GM19025 (cell line): Measurements from ENCODE around the gene USP38.
"Not testable (repeated sequence)": the region's sequence is repeated elsewhere in the genome, so short reads cannot be mapped to it uniquely, and the experiment has no call there.

Experiments
- ATAC-seq: cut with Tn5 transposase; IDR thresholded peaks from one replicate; pipeline ENCODE4 v1.9.1; 2021; ENCODE audit warnings: mild to moderate bottlenecking, low read depth, moderate library complexity; ENCODE audit not compliant: unreplicated experiment

The USP38 gene

DNA sequence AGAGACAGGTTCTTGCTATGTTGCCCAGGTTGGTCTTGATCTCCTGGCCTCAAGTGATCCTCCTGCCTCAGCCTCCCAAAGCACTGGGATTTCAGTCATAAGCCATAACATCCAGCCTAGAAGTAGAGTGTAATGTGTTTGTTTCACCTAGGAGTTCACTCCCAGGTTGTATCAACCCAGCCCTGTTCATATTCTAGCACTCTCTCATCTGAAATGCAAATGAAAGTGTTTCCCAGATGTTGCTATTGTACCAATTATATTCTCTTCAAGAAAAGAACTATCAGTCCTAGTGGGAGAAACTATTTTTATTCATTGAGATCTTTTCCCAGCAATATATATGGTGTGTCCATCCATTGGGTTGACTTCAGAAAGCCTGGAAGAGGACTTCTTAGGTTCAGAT is 72.6 kb downstream of the USP38 start:
- no peak for ATAC-seq

DNA sequence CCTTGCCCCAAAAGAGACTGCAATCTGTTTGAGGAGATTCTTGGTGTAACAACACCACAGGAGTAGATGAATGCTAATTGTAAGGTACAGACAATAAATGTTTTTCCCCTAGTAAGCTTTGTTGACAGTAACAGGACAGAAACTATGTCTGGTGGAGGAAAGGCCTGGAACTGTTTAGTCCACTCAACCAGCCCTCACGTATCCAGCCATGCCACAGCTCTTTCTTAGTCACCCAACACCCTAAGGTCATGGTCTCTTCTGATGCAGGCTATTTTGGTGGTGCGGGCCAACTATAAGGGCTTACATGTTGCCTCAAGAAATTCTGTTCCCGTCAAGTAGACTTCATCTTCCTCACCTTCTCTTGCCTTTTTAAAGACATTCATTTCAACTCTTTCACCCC is 76.0 kb downstream of the USP38 start:
- no peak for ATAC-seq

DNA sequence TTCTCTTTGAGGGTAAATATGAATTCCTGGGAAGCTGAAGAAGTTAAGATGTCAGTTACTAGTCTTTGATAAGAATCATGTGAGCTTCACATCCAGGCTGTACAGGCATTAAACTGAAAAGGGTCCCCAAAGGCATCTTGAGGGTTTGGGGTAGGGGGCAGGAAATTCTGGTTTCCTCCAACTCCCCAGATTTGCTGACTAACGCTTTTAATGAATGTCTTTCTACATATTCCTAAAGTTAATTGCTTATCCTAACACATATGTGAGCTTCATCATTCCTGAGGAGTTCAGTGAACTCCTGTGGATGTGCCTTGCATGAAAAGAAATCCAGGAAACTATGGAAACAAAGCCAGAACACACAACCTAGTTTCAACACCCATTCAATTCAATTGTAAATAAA is 78.1 kb downstream of the USP38 start:
- no peak for ATAC-seq

DNA sequence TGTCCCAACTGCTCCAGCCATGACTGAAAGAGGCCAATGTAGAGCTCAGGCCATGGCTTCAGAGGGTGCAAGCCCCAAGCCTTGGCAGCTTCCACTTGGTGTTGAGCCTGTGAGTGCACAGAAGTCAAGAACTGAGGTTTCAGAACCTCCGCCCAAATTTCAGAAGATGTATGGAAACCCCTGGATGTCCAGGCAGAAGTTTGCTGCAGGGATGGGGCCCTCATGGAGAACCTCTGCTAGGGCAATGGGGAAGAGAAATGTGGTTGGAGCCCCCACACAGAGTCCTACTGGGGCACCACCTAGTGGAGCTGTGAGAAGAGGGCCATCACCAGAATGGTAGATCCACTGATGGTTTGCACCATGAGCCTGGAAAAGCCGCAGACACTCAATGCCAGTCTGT is 83.0 kb downstream of the USP38 start:
- ATAC-seq: not testable (repeated sequence)

DNA sequence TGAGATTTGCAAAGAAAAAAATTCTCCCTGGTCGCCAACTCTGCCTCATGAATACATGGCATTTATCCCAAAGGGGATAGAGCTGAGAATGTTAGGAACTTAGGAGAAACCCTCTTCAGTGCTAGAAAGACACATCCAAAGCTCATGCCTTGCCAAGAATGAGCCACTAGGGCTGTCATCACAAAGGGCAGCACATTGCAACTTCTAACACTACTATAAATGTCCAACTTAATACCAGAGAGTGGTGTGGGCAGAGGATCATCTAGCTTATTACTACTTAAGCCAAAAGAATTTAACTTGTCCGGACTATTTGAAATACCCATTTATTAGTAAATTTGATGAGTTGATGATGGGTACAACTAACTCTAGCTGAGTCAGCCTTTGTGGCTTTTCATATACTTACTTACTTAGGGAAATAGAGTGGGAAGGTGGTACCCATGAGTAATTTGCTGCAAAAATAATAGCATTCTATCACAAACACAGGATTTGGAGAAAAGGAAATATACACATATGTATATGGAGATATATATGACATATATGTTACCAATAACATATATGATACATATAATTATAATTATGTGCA is 85.6 kb downstream of the USP38 start:
- no peak for ATAC-seq
